CD4-positive, alpha-beta T cell treated with Interleukin-12 subunit alpha and Interleukin-12 subunit beta, for 1 hour (primary cell): ENCODE measurements around the gene TIGD4.

Source experiments
- DNase-seq: peaks from one replicate; pipeline ENCODE4 v3.0.0-alpha.2; 2020

The TIGD4 gene

GRCh38 chr4:152719801-152720556 lies 59.6 kb downstream of the TIGD4 start:
- DNase-seq, result no peak
